ENCODE results near the gene FIP1L1.

FIP1L1 gene

DNA sequence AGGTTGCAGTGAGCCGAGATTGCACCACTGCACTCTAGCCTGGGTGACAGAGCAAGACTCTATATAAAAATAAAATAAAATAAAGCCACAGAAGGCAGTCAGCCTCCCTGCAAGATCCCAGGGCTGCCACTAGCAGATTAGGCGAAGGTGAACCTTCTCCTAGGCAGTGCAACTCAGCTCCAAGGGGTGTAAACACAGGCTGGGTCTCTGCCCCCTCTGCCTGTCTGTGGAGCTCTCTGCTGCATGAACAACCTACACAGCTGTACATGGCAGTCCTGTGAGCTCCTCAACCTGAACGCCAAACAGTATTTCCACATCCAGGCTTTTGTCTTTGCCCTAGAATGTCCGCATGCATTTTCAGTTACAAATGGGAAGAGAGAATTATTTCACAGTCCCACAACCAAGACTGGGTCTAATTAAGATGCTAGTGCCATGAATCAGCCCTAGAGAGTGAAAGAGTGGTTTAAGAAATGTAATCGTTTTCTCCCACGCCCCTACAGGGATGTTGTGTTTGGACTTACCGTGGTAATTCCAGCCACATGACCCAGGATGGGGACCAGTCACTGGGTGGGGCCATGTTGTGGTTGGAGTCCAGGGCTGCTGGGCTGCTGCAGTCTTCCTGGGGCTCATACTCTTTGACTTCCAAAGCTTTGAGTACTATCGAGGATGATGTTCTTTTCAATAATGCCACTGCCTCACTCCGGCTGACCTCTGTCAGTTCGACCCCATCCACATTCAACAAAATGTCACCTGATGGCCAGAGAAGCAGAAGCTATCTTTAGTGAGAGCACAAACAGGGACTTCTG, 99.0 kb downstream of the FIP1L1 start:
- no peak for DNase-seq (ENCODE audit: low spot score)

- DNase-seq (ENCODE audit: low spot score): no peak
Observed at GRCh38 chr4:53477038-53477565, 99.7 kb downstream of the FIP1L1 start.

DNA sequence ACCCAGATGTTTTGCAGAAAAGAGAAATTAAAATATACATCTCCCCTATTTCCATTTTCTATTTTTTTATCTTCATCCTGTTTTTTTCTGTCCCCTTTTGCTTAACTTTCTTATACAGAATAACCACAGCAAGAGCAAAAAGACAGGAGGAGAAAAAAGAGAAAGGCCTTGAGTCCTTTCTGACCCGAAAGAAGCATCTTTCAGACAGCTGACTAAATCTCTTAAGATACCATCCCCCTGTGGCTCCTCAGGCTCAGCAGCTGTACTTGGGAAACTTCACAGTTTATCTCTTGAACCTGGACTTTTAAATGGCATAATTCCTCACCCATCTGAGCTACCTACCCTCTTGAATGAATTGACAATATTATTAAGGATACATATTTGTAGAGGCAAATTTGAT, 100.2 kb downstream of the FIP1L1 start:
- DNase-seq (ENCODE audit: low spot score): no peak

DNA sequence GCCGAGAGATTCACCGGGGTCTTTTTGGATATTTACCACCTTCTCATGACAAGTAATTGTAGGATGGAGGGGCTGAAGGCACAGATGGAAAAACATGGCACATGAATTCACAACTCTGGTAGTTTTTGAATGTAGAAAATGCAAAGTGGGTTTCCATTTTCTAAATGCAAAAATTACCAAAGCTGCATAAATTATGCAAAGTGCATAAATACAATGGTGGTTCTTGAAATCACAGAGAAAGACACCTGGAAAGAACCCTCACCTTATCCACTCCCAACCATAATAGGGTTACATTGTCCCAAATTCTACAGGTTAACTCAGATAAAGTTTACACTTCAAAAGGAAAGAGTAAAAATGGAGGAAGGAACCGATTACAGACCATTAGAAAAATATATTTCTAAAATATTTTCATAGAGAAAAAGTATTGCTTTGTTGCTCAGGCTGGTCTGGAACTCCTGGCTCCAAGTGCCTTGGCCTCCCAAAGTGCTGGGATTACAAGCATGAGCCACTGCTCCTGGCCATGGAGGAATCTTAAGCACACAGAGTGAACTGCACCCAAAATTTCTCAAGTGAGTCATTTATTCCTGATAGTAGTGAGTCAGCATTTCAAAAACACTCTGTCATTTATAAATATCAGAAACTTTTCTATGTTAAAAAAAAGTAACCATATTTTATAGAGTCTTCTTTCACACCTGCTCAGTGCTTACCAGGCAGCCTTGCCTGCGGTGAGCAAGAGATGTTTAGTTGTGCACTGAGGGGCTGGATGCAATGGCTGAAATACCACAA, 101.4 kb downstream of the FIP1L1 start:
- DNase-seq (ENCODE audit: low spot score): no peak

GRCh38 chr4:53479736-53480525, 102.5 kb downstream of the FIP1L1 start:
- no peak for DNase-seq (ENCODE audit: low spot score)

DNA sequence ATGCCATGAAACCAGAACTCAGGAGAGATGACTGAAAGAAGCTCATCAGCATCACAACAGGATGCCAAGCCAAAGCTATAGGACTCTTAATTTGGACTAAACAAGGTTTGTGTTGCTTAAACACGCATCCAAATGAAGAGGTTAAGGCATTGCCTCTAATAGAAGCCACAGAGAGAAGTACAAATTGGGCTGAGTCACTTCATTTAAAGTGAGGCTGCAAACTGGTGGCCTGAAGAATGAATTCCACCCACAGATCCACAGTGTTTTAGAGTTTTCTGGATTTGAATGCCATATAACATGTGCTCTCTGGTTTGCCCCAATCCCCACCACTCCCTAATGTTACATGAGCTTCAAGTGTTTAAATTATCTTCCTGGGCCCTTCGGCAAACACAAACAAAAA, 103.5 kb downstream of the FIP1L1 start:
- DNase-seq (ENCODE audit: low spot score): no peak

- no peak for DNase-seq (ENCODE audit: low spot score)
Observed at GRCh38 chr4:53481586-53481985, 104.1 kb downstream of the FIP1L1 start.

DNA sequence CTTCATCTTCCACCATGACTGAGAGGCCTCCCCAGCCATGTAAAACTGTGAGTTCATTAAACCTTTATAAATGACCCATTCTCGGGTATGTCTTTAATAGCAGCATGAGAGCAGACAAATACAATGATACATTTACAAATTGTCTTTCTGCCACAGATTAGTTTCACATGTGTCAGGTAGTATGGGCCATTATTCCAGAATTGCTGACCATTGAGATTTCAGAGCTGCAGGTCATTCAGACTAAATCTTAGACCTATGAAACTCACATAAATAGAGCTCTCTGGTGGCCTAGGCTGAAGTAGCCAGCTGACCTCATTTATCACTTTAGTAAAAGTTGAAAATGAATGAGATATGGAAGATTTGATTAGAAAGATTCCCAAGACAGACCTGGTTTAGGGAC, 105.8 kb downstream of the FIP1L1 start:
- no peak for DNase-seq (ENCODE audit: low spot score)

DNA sequence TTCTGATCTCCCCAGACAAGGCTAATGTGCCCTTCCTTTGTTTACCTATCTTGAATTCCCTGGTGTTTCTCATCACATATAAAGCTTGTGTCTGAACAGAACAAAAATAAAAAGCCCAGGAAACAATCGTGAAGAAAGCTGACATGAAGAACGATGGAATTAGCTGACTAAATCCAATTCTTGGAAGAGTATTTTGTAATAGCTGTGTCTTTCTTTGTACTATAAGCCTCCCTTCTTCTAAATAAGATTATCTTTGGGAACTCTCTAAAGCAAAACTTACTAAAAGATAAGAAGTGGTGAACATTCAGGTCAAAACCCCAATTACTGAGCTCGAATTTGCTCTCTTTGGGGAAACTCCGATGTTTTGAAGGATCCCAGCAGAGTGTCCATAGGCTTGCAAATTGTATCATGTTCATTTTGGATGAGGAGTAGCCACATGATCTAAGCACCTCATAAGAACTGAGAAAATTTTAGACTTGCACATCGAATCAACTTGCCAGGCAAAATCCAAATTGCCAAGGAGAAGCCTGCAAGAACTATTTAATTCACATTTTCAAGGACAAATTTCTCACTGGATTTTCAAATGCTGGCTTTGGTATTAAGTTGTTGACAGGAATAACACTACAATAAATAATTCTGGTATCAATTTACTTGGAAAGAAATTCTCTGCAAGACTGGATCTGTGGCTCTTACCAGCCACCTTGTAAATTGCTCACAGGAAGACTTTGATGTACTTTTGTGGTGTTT, 107.6 kb downstream of the FIP1L1 start:
- DNase-seq (ENCODE audit: low spot score): no peak

DNA sequence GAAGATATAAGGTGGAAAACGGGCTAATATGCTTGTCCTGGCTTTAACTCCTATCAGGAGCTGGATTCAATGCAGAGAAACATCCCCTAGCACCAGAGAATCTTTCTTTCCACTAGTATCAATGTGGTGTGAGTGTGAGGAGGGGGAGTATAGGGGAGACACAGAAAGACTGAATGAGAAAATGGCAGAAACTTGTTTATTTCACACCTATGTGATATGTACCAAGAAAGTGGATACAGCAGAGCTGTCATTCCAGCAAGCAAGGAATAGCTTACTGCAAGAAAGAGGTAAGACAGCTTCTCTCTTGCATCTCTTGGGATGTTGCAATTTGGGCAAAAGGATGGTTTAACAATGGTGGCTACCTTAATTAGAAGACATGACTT, 108.2 kb downstream of the FIP1L1 start:
- DNase-seq (ENCODE audit: low spot score): no peak

DNA sequence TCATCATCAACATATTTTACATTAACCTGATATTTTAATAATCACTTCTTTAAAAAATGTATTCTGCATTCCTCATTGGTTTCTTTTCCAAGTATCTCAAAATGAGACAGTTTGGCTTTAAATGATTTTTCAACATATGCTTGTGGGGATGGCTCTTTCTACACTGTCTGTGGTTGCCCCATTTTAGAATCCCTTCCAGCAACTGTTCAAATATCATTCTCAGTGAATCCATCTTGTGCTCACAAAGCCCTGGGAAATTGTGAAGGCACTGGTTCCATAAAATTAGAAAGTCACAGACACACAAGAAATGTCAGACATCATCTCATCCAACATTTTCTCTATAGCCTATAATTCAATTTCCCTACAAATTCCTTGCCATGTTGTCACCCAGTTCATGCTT, 110.3 kb downstream of the FIP1L1 start:
- DNase-seq (ENCODE audit: low spot score): no peak

- DNase-seq (ENCODE audit: low spot score): no peak
Observed at GRCh38 chr4:53489279-53489889, 111.9 kb downstream of the FIP1L1 start.

- DNase-seq (ENCODE audit: low spot score): no peak
Observed at GRCh38 chr4:53490161-53490956, 112.9 kb downstream of the FIP1L1 start.

GRCh38 chr4:53490965-53491622, 113.7 kb downstream of the FIP1L1 start:
- DNase-seq (ENCODE audit: low spot score): peak; percentile 58

- DNase-seq (ENCODE audit: low spot score): no peak
Observed at GRCh38 chr4:53494851-53495250, 117.4 kb downstream of the FIP1L1 start.

DNA sequence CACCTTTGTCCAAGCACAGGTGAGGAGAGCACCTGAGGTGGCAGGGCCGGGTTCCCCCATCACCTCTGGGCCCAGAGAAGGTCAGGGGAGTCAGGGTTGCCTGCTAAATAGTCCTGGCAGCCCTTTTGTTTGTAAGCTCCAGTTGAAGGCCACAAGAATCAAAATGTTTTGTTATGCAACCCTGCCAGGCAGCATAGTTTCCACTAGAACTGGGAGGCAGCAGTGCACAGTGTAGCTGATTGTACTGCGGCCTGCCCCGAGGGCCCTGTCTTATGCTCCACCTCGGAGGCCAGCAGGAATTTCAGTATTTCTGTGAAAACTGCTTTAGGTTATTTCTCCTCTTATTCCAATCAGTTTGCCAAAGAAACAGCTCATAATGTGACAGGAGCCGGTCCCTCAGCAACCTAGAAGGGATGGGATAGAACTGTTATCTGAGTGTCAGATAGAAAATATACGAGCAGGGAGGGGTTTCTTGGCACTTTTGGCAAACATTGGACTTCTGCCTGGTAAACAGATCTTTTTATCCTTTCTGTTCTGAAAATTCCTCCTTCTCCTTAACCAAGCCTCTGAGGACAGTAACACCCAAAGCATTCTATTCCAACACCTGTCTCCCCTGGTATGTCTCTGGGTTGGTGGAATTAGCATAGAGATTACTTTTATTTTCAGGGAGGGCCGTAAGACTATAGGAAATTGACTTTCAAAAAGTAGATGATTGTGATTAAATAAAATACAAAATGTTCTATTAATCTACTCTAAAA, 120.2 kb downstream of the FIP1L1 start:
- no peak for DNase-seq (ENCODE audit: low spot score)

- DNase-seq (ENCODE audit: low spot score): no peak
Observed at GRCh38 chr4:53498706-53499105, 121.3 kb downstream of the FIP1L1 start.

DNA sequence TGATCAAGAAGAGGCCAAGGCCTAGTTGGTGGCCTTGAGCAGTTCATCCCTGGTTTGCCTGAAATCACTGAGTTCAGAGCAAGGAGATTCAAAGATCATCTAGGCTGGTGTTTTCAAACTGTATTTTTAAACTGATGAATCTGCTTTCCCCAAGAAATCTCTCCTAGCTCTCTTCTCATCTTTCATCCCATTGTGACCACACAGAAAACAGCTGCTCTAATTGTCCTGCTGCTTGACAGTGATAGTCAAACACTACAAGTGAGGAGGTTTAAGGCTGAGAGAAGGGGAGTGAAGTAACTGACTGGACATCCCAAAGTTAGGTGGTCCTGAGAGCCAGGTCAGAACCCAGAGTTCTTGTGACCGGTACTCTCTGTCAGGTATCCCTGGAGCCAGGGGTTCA, 122.3 kb downstream of the FIP1L1 start:
- DNase-seq (ENCODE audit: low spot score): no peak

- no peak for DNase-seq (ENCODE audit: low spot score)
Observed at GRCh38 chr4:53500546-53500945, 123.1 kb downstream of the FIP1L1 start.
